SK-N-SH treated with all-trans-retinoic acid at 6 μM for 48 hours (cell line): ENCODE results near the gene TEAD3.

Experiments used
- ATAC-seq: fragments of 200-7000 bp; cut with Tn5 transposase; 3 replicates; pipeline ENCODE4 v1.9.1; 2020; ENCODE audit warnings: mild to moderate bottlenecking, moderate library complexity
- ARNTL ChIP-seq: fragments of 450-650 bp; formaldehyde crosslinking; IDR thresholded peaks from 2 replicates; pipeline ENCODE4 v1.5.0; 2020; ENCODE audit warnings: low read depth, mild to moderate bottlenecking, moderate library complexity, borderline replicate concordance
- BACH2 ChIP-seq: fragments of 250-450 bp; sonication (Bioruptor Pico); IDR thresholded peaks from 2 replicates; pipeline ENCODE4 v1.9.0; 2021; ENCODE audit warnings: mild to moderate bottlenecking, borderline replicate concordance
- CSDC2 ChIP-seq: fragments of 250-450 bp; sonication (Bioruptor Pico); IDR thresholded peaks from 2 replicates; pipeline ENCODE4 v1.5.0; 2020; ENCODE audit warnings: mild to moderate bottlenecking, moderate library complexity
- ESRRG ChIP-seq: fragments of 250-450 bp; sonication (Bioruptor Pico); IDR thresholded peaks from 2 replicates; pipeline ENCODE4 v1.6.1; 2021; ENCODE audit warnings: mild to moderate bottlenecking
- GLIS3 ChIP-seq: fragments of 250-450 bp; sonication (Bioruptor Pico); IDR thresholded peaks from 2 replicates; pipeline ENCODE4 v1.5.0; 2020; ENCODE audit warnings: mild to moderate bottlenecking, moderate library complexity
- ISL1 ChIP-seq: fragments of 250-450 bp; sonication (Bioruptor Pico); IDR thresholded peaks from 2 replicates; pipeline ENCODE4 v2.1.2; 2022; ENCODE audit warnings: mild to moderate bottlenecking, moderate library complexity
- OSR1 ChIP-seq: fragments of 250-450 bp; sonication (Bioruptor Pico); IDR thresholded peaks from 2 replicates; pipeline ENCODE4 v1.8.0; 2022; ENCODE audit warnings: moderate library complexity, mild to moderate bottlenecking, inconsistent platforms
- PPARA ChIP-seq: fragments of 250-450 bp; sonication (Bioruptor Pico); IDR thresholded peaks from 2 replicates; pipeline ENCODE4 v1.5.0; 2020; ENCODE audit warnings: mild to moderate bottlenecking, borderline replicate concordance
- RARB ChIP-seq: fragments of 250-450 bp; sonication (Bioruptor Pico); IDR thresholded peaks from 2 replicates; pipeline ENCODE4 v1.8.0; 2021; ENCODE audit warnings: mild to moderate bottlenecking, moderate library complexity
- SNAI2 ChIP-seq: fragments of 250-450 bp; sonication (Bioruptor Pico); IDR thresholded peaks from 2 replicates; pipeline ENCODE4 v1.5.0; 2020; ENCODE audit warnings: mild to moderate bottlenecking, moderate library complexity
- TCF4 ChIP-seq: fragments of 250-450 bp; sonication (Bioruptor Pico); IDR thresholded peaks from 2 replicates; pipeline ENCODE4 v1.8.0; 2021; ENCODE audit warnings: mild to moderate bottlenecking, moderate library complexity, borderline replicate concordance
- TOX ChIP-seq: fragments of 250-450 bp; sonication (Bioruptor Pico); IDR thresholded peaks from 2 replicates; pipeline ENCODE4 v1.8.0; 2021; ENCODE audit warnings: mild to moderate bottlenecking, moderate library complexity, borderline replicate concordance
- ZC3H10 ChIP-seq: fragments of 250-450 bp; sonication (Bioruptor Pico); IDR thresholded peaks from 2 replicates; pipeline ENCODE4 v1.5.1; 2021; ENCODE audit warnings: mild to moderate bottlenecking, moderate library complexity
- ZFP3 ChIP-seq: fragments of 250-450 bp; sonication (Bioruptor Pico); IDR thresholded peaks from 2 replicates; pipeline ENCODE4 v1.5.0; 2020; ENCODE audit warnings: mild to moderate bottlenecking, moderate library complexity
- ZFP30 ChIP-seq: fragments of 450-650 bp; formaldehyde crosslinking; IDR thresholded peaks from 2 replicates; pipeline ENCODE4 v1.5.0; 2022; ENCODE audit warnings: mild to moderate bottlenecking, moderate library complexity
- ZNF70 ChIP-seq: fragments of 450-650 bp; formaldehyde crosslinking; IDR thresholded peaks from 2 replicates; pipeline ENCODE4 v1.5.0; 2020; ENCODE audit warnings: mild to moderate bottlenecking, moderate library complexity
- ZNF8 ChIP-seq: fragments of 450-650 bp; formaldehyde crosslinking; IDR thresholded peaks from 2 replicates; pipeline ENCODE4 v1.5.0; 2020; ENCODE audit warnings: mild to moderate bottlenecking, moderate library complexity
- TF ChIP-seq, protein P1 (sequence below): fragments of 250-450 bp; sonication (Bioruptor Pico); IDR thresholded peaks from 2 replicates; pipeline ENCODE4 v1.8.0; 2020; ENCODE audit warnings: mild to moderate bottlenecking, moderate library complexity, borderline replicate concordance
- TF ChIP-seq, protein P2 (sequence below): fragments of 250-450 bp; sonication (Bioruptor Pico); IDR thresholded peaks from 2 replicates; pipeline ENCODE4 v1.5.1; 2021; ENCODE audit warnings: mild to moderate bottlenecking, moderate library complexity
- TF ChIP-seq, protein P3 (sequence below): fragments of 250-450 bp; sonication (Bioruptor Pico); IDR thresholded peaks from 2 replicates; pipeline ENCODE4 v1.5.1; 2020; ENCODE audit warnings: low read depth, mild to moderate bottlenecking, moderate library complexity
- TF ChIP-seq, protein P4 (sequence below): fragments of 250-450 bp; sonication (Bioruptor Pico); IDR thresholded peaks from 2 replicates; pipeline ENCODE4 v1.5.0; 2020; ENCODE audit warnings: mild to moderate bottlenecking, moderate library complexity
- TF ChIP-seq, protein P5 (sequence below): fragments of 250-450 bp; sonication (Bioruptor Pico); IDR thresholded peaks from 2 replicates; pipeline ENCODE4 v1.8.0; 2021; ENCODE audit warnings: low read depth, mild to moderate bottlenecking, moderate library complexity, borderline replicate concordance

TEAD3 gene

DNA sequence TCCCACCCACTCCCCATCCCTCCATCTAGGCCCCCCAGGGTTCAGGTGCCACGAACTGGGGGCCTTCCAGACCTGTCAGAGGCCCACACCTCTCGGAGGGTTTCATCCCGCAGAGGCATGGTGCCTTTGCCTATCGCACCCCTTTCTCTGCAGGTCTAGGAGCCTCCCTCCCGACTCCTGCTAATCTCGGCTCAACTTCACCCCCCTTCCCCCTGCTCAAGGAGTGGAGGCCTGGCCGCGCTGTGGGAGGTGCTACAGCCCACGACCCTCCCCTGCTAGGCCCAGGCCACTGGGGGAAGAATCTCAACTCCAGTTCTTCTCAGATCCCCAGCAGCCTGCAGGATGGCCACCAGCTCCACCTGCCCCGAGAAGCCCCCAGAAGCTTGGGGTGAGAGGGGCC lies 15.9 kb upstream of the TEAD3 start, which contains the start of gene TULP1 (continued):
- no peak for TF ChIP-seq OSR1 (CRISPR knock-in tag)
- no peak for TF ChIP-seq CSDC2 (CRISPR knock-in tag)
- TF ChIP-seq ZC3H10 (CRISPR knock-in tag), result no peak
- TF ChIP-seq BACH2 (CRISPR knock-in tag), result no peak
- TF ChIP-seq, all 23 proteins: peak for 0

DNA sequence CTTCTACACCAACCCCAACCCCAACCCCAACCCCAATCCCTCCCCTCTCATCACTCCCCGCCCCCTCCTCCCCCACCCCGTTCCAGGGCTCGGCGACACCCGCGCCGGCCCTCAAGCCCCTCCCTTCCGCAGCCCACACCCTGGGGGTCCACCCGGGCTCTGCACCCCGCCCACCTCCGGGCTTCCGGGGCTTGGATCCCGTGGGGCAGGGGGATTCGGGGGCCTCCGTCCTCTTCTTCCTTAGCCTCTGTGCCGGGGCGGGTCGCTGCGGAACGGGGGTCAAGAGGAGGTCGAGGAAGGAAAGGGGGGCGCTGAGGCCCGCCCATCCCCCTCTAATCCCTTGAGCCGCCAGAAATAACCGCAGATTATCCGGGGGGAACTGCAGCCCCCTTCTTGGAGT lies 15.1 kb upstream of the TEAD3 start:
- TF ChIP-seq ISL1 (CRISPR knock-in tag), result no peak
- no peak for TF ChIP-seq PPARA (CRISPR knock-in tag)
- TF ChIP-seq OSR1 (CRISPR knock-in tag), result no peak
- TF ChIP-seq ZFP30, result no peak
- no peak for TF ChIP-seq ZFP3 (CRISPR knock-in tag)
- TF ChIP-seq, protein P1, sequence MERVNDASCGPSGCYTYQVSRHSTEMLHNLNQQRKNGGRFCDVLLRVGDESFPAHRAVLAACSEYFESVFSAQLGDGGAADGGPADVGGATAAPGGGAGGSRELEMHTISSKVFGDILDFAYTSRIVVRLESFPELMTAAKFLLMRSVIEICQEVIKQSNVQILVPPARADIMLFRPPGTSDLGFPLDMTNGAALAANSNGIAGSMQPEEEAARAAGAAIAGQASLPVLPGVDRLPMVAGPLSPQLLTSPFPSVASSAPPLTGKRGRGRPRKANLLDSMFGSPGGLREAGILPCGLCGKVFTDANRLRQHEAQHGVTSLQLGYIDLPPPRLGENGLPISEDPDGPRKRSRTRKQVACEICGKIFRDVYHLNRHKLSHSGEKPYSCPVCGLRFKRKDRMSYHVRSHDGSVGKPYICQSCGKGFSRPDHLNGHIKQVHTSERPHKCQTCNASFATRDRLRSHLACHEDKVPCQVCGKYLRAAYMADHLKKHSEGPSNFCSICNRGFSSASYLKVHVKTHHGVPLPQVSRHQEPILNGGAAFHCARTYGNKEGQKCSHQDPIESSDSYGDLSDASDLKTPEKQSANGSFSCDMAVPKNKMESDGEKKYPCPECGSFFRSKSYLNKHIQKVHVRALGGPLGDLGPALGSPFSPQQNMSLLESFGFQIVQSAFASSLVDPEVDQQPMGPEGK (CRISPR knock-in tag), result no peak
- TF ChIP-seq ARNTL (CRISPR knock-in tag), result no peak
- TF ChIP-seq TCF4 (CRISPR knock-in tag), result no peak
- TF ChIP-seq BACH2 (CRISPR knock-in tag), result no peak
- no peak for TF ChIP-seq ZC3H10 (CRISPR knock-in tag)
- no peak for TF ChIP-seq GLIS3 (CRISPR knock-in tag)
- TF ChIP-seq ESRRG (CRISPR knock-in tag), result no peak
- TF ChIP-seq TOX (CRISPR knock-in tag), result no peak
- TF ChIP-seq, protein P2, sequence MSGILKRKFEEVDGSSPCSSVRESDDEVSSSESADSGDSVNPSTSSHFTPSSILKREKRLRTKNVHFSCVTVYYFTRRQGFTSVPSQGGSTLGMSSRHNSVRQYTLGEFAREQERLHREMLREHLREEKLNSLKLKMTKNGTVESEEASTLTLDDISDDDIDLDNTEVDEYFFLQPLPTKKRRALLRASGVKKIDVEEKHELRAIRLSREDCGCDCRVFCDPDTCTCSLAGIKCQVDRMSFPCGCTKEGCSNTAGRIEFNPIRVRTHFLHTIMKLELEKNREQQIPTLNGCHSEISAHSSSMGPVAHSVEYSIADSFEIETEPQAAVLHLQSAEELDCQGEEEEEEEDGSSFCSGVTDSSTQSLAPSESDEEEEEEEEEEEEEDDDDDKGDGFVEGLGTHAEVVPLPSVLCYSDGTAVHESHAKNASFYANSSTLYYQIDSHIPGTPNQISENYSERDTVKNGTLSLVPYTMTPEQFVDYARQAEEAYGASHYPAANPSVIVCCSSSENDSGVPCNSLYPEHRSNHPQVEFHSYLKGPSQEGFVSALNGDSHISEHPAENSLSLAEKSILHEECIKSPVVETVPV (CRISPR knock-in tag), result no peak
- TF ChIP-seq, all 23 proteins: peak for 0
- no peak for ATAC-seq

DNA sequence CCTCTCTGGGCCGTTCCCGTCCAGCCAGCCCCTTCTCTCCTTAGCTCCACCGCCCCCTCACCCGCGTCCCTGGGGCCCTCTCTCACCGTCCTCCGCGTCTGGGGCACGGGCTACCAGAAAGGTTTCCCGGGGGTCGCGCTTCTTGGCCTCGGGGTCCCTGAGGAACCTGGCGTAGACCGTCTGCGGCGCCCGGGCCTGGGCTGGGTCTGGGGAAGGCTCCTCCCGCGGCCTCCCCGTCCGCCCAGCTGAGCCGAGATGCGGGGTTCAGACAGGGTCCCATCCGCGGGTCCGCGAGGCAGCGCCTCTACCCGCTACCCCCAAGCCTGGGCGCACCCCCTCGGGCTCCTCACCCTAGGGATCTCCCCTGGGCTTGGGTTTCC lies 14.7 kb upstream of the TEAD3 start:
- TF ChIP-seq PPARA (CRISPR knock-in tag) (no peak), OSR1 (CRISPR knock-in tag) (no peak), TOX (CRISPR knock-in tag) (no peak), ZFP3 (CRISPR knock-in tag) (no peak)
- TF ChIP-seq, protein P2 (CRISPR knock-in tag), result no peak
- TF ChIP-seq, protein P3, sequence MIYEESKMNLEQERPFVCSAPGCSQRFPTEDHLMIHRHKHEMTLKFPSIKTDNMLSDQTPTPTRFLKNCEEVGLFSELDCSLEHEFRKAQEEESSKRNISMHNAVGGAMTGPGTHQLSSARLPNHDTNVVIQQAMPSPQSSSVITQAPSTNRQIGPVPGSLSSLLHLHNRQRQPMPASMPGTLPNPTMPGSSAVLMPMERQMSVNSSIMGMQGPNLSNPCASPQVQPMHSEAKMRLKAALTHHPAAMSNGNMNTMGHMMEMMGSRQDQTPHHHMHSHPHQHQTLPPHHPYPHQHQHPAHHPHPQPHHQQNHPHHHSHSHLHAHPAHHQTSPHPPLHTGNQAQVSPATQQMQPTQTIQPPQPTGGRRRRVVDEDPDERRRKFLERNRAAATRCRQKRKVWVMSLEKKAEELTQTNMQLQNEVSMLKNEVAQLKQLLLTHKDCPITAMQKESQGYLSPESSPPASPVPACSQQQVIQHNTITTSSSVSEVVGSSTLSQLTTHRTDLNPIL (CRISPR knock-in tag), result no peak

DNA sequence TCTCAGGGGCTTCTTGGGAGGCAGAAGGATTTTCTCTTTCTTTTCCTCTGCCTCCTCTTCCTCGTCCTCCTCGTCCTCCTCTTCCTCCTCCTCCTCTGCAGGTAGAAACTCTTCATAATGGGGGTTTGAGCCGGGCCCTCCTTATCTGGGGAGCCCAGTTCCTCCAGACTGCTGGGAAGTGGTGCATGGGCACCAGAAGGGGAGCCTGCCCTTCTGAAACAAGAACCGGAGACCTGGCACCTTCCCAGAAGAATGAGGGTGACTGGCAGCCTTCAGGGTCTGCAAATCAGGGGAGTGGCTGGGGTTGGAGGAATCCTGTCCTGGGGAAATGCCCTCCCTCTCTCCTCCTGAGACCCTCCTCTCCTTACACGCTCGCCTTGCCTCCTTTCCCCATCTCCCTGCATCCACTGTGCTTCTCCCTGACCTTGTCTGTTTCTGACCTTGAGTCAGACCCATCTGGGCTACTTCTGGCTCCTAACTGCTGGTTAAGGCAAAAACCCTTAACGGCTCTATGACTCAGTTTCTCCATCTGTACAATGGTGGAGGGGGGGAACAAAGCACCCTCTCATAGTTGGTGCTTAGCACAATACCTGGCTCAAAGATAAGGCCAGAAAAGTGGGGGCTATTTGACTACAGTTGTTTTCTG lies 14.2 kb upstream of the TEAD3 start:
- no peak for ATAC-seq
- TF ChIP-seq ZFP3 (CRISPR knock-in tag) (no peak), ZNF70 (CRISPR knock-in tag) (no peak), ZC3H10 (CRISPR knock-in tag) (no peak), ESRRG (CRISPR knock-in tag) (no peak), TOX (CRISPR knock-in tag) (no peak), OSR1 (CRISPR knock-in tag) (no peak), ZNF8 (CRISPR knock-in tag) (no peak), BACH2 (CRISPR knock-in tag) (no peak), ZFP30 (no peak), SNAI2 (CRISPR knock-in tag) (no peak), RARB (CRISPR knock-in tag) (no peak), PPARA (CRISPR knock-in tag) (no peak)
- TF ChIP-seq, protein P2 (CRISPR knock-in tag), result no peak
- TF ChIP-seq, protein P4, sequence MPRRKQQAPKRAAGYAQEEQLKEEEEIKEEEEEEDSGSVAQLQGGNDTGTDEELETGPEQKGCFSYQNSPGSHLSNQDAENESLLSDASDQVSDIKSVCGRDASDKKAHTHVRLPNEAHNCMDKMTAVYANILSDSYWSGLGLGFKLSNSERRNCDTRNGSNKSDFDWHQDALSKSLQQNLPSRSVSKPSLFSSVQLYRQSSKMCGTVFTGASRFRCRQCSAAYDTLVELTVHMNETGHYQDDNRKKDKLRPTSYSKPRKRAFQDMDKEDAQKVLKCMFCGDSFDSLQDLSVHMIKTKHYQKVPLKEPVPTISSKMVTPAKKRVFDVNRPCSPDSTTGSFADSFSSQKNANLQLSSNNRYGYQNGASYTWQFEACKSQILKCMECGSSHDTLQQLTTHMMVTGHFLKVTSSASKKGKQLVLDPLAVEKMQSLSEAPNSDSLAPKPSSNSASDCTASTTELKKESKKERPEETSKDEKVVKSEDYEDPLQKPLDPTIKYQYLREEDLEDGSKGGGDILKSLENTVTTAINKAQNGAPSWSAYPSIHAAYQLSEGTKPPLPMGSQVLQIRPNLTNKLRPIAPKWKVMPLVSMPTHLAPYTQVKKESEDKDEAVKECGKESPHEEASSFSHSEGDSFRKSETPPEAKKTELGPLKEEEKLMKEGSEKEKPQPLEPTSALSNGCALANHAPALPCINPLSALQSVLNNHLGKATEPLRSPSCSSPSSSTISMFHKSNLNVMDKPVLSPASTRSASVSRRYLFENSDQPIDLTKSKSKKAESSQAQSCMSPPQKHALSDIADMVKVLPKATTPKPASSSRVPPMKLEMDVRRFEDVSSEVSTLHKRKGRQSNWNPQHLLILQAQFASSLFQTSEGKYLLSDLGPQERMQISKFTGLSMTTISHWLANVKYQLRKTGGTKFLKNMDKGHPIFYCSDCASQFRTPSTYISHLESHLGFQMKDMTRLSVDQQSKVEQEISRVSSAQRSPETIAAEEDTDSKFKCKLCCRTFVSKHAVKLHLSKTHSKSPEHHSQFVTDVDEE (CRISPR knock-in tag), result no peak
- TF ChIP-seq, protein P5, sequence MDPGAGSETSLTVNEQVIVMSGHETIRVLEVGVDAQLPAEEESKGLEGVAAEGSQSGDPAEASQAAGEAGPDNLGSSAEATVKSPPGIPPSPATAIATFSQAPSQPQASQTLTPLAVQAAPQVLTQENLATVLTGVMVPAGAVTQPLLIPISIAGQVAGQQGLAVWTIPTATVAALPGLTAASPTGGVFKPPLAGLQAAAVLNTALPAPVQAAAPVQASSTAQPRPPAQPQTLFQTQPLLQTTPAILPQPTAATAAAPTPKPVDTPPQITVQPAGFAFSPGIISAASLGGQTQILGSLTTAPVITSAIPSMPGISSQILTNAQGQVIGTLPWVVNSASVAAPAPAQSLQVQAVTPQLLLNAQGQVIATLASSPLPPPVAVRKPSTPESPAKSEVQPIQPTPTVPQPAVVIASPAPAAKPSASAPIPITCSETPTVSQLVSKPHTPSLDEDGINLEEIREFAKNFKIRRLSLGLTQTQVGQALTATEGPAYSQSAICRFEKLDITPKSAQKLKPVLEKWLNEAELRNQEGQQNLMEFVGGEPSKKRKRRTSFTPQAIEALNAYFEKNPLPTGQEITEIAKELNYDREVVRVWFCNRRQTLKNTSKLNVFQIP (CRISPR knock-in tag), result no peak

More for the DNA sequence above, 14.7 kb upstream of the TEAD3 start:
- ATAC-seq, result no peak
